HCT116 (cell line): ENCODE results near the gene CTBP2. TPM values are rescaled to one million over a fixed set of nuclear protein-coding genes. Genes with fewer than 3 reads are reported as not detected.

Experiments
- ATAC-seq: fragments of 200-7000 bp; cut with Tn5 transposase; 2 replicates; pipeline ENCODE4 v1.9.1; 2020; ENCODE audit warnings: mild to moderate bottlenecking, moderate library complexity
- BruUV-seq: library from RNA; stranded (reverse); fragments of 400-500 nt; replicated peaks from 2 replicates; lab custom pipeline; 2021; lab: Mats Ljungman, UMichigan
- CTCF ChIA-PET: fragments of 300-600 bp; sonication (Branson Sonifier 250); formaldehyde crosslinking; loops from one replicate; lab custom pipeline; 2021; ENCODE audit warnings: antibody characterized with exemption; lab: Charles Lee
- POLR2A ChIA-PET: fragments of 300-600, 350-600 bp; sonication (Branson Sonifier 250); formaldehyde crosslinking; loops from one replicate; lab custom pipeline; 2021; ENCODE audit warnings: antibody characterized with exemption; lab: Charles Lee
- RAD21 ChIA-PET, 2 experiments: fragments of 300-600 bp; sonication (Branson Sonifier 250); formaldehyde crosslinking; loops; one replicate each; lab custom pipeline; 2023; ENCODE audit warnings: low total read pairs in 2 of 2; ENCODE audit not compliant: uncharacterized antibody in 2 of 2, unreplicated experiment in 2 of 2, low non-redundant PET in 1 of 2; lab: Charles Lee
- DNase-seq: peaks from one replicate; pipeline ENCODE4 v3.0.0-alpha.2; 2010; ENCODE audit warnings: low read depth, low spot score
- H2AFZ ChIP-seq: fragments of 200-600 bp; shearing (Covaris generic), sonication (generic); 2 replicates; pipeline ENCODE4 v1.6.1; 2017; ENCODE audit warnings: low read depth, mixed run types, mixed read lengths, antibody characterized with exemption, low read length; ENCODE audit not compliant: poor library complexity, severe bottlenecking
- H3K27ac ChIP-seq: 2 replicates; pipeline ENCODE4 v1.5.1; 2012; ENCODE audit warnings: low read depth, low read length
- H3K27me3 ChIP-seq: fragments of 200-600 bp; sonication (generic); 2 replicates; pipeline ENCODE4 v1.6.1; 2016; ENCODE audit warnings: mixed run types, low read length, mixed read lengths; ENCODE audit not compliant: insufficient read depth
- H3K36me3 ChIP-seq, 2 experiments: fragments of 200-500 bp in 1 of 2; fragments of 200-600 bp in 1 of 2; sonication (Bioruptor generic) in 1 of 2; sonication (generic) in 1 of 2; 2 replicates each; pipeline versions ENCODE4 v1.5.1 to v1.6.1; 2014 to 2016; ENCODE audit warnings: low read length in 2 of 2, inconsistent platforms in 1 of 2, mixed read lengths in 1 of 2, mixed run types in 1 of 2; ENCODE audit not compliant: insufficient read depth in 2 of 2, control insufficient read depth in 1 of 2
- H3K4me1 ChIP-seq, 2 experiments: fragments of 200-600 bp in 1 of 2; sonication (generic) in 1 of 2; 2 replicates each; pipeline versions ENCODE4 v1.5.1 to v1.6.1; 2012 to 2017; ENCODE audit warnings: low read length in 2 of 2, inconsistent platforms in 1 of 2, mild to moderate bottlenecking in 1 of 2, mixed read lengths in 1 of 2, mixed run types in 1 of 2, moderate library complexity in 1 of 2; ENCODE audit not compliant: insufficient read depth in 2 of 2, control insufficient read depth in 1 of 2
- H3K4me2 ChIP-seq: fragments of 200-600 bp; sonication (generic); 2 replicates; pipeline ENCODE4 v1.6.1; 2017; ENCODE audit warnings: mixed run types, low read length, mixed read lengths
- H3K4me3 ChIP-seq, 2 experiments: fragments of 200-600 bp in 1 of 2; sonication (generic) in 1 of 2; replicated peaks in 1 of 2; 2 replicates each; pipeline ENCODE4 v1.5.1; 2011 to 2016; ENCODE audit warnings: low read length in 2 of 2, control low read depth in 1 of 2, low read depth in 1 of 2, mild to moderate bottlenecking in 1 of 2, mixed read lengths in 1 of 2, mixed run types in 1 of 2
- H3K79me2 ChIP-seq: fragments of 200-600 bp; sonication (generic); 2 replicates; pipeline ENCODE4 v1.6.1; 2017; ENCODE audit warnings: mild to moderate bottlenecking, mixed run types, low read length, moderate library complexity, mixed read lengths; ENCODE audit not compliant: insufficient read depth
- H3K9ac ChIP-seq: fragments of 200-600 bp; sonication (generic); 2 replicates; pipeline ENCODE4 v1.6.1; 2016; ENCODE audit warnings: low read length, mixed read lengths
- H3K9me2 ChIP-seq: fragments of 200-600 bp; sonication (generic), shearing (Covaris generic); 2 replicates; pipeline ENCODE4 v1.6.1; 2017; ENCODE audit warnings: mixed run types, mild to moderate bottlenecking, moderate library complexity; ENCODE audit not compliant: insufficient read depth
- H3K9me3 ChIP-seq, 2 experiments: fragments of 200-500 bp in 1 of 2; fragments of 200-600 bp in 1 of 2; sonication (Bioruptor generic) in 1 of 2; sonication (generic) in 1 of 2; 2 replicates each; pipeline ENCODE4 v1.6.1; 2014 to 2017; ENCODE audit warnings: low read length in 2 of 2, mixed read lengths in 2 of 2, inconsistent platforms in 1 of 2, low read depth in 1 of 2, mild to moderate bottlenecking in 1 of 2, mixed run types in 1 of 2, moderate library complexity in 1 of 2; ENCODE audit not compliant: control insufficient read depth in 1 of 2, insufficient read depth in 1 of 2
- H4K20me1 ChIP-seq: fragments of 200-600 bp; sonication (generic), shearing (Covaris generic); 2 replicates; pipeline ENCODE4 v1.6.1; 2017; ENCODE audit warnings: mixed run types, mild to moderate bottlenecking, moderate library complexity; ENCODE audit not compliant: insufficient read depth
- ELF1 ChIP-seq: IDR thresholded peaks from 2 replicates; pipeline ENCODE4 v1.6.1; 2012; ENCODE audit warnings: low read depth, borderline replicate concordance
- EZH2 ChIP-seq: fragments of 200-600 bp; sonication (generic); IDR thresholded peaks from 2 replicates; pipeline ENCODE4 v1.6.1; 2017; ENCODE audit warnings: antibody characterized with exemption, mixed run types
- EZH2phosphoT487 ChIP-seq: fragments of 200-600 bp; IDR thresholded peaks from 2 replicates; pipeline ENCODE4 v1.6.1; 2018; ENCODE audit warnings: antibody characterized with exemption, borderline replicate concordance
- POLR2AphosphoS5 ChIP-seq: IDR thresholded peaks from 2 replicates; pipeline ENCODE4 v1.6.1; 2011; ENCODE audit warnings: mild to moderate bottlenecking, low read depth, low read length, moderate library complexity
- RAD21 ChIP-seq: IDR thresholded peaks from 2 replicates; pipeline ENCODE4 v1.6.1; 2012; ENCODE audit warnings: low read depth, mild to moderate bottlenecking
- REST ChIP-seq: IDR thresholded peaks from 2 replicates; pipeline ENCODE4 v1.6.1; 2012; ENCODE audit warnings: low read depth
- SIN3A ChIP-seq: IDR thresholded peaks from 2 replicates; pipeline ENCODE4 v1.6.1; 2012; ENCODE audit warnings: low read depth
- SP1 ChIP-seq: IDR thresholded peaks from 2 replicates; pipeline ENCODE4 v1.6.1; 2012; ENCODE audit warnings: low read depth
- SRF ChIP-seq: IDR thresholded peaks from 2 replicates; pipeline ENCODE4 v1.6.1; 2012; ENCODE audit warnings: low read depth
- YY1 ChIP-seq: IDR thresholded peaks from 2 replicates; pipeline ENCODE4 v1.6.1; 2011; ENCODE audit warnings: low read length, low read depth, moderate library complexity, mild to moderate bottlenecking; ENCODE audit not compliant: insufficient replicate concordance; ENCODE audit errors: extremely low read depth
- ZBTB33 ChIP-seq: IDR thresholded peaks from 2 replicates; pipeline ENCODE4 v1.6.1; 2011; ENCODE audit warnings: mild to moderate bottlenecking, low read length, moderate library complexity; ENCODE audit not compliant: insufficient replicate concordance; ENCODE audit errors: extremely low read depth
- ZFX ChIP-seq: fragments of 450-650 bp; IDR thresholded peaks from 2 replicates; pipeline ENCODE4 v1.6.1; 2017
- intact Hi-C: fragments of 100-400 bp; cut with micrococcal nuclease; formaldehyde crosslinking; loops from 2 replicates; pipeline ENCODE4 v1.10.0; 2022
- total RNA-seq: library from RNA; stranded (reverse); gene quantifications from one replicate; pipeline ENCODE4 v1.2.1, GENCODE V29; 2021; ENCODE audit not compliant: unreplicated experiment

Gene CTBP2
- total RNA-seq, 1 experiment from 2014 or later, result 144 TPM

DNA sequence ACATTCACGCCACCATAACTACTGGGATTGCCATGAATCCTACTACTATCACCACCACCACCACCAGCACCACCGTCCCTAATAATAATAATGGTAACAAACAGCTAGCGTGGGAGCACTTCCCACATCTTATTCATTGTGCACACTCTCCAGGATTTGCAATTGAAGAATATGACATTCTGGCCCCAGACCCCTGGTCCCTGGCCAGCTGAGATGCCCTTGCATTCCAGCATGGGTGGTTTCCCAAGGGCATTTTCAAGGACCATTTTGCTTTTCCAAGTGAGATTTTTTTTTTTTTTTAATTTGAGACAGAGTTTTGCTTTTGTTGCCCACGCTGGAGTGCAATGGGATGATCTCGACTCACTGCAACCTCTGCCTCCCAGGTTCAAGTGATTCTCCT lies 14.7 kb downstream of the CTBP2 start:
- H3K27ac ChIP-seq, result peak overlapping the region; percentile 6; the same call in 1 of the 2 replicates
- H3K79me2 ChIP-seq, result peaks cover 100% of the 10 kb centered on the region
- H3K4me2 ChIP-seq, result peak overlapping the region; percentile 59
- no peak overlapping the region for H2AFZ ChIP-seq
- TF ChIP-seq EZH2, result no peak
- TF ChIP-seq YY1, result no peak
- TF ChIP-seq ELF1, result no peak
- H3K4me3 ChIP-seq, result peak overlapping the region in 1 of 2 experiments; percentile 5; a peak in 1 of 4 replicates
- POLR2A ChIA-PET, result no interaction called here
- H4K20me1 ChIP-seq, result peaks cover 12% of the 10 kb centered on the region; the same call in 1 of the 2 replicates
- intact Hi-C loops, result loop anchor here (1.0 to 5.0 kb wide), 5 partner anchors 24 to 153 kb away; no protein-coding TSS in a partner anchor
- H3K4me1 ChIP-seq, result peaks cover 48 to 69% of the 10 kb centered on the region in 2 experiments
- ATAC-seq, result no peak
- H3K9ac ChIP-seq, result 0 out of 2 replicates have a peak overlapping the region, but pooled peaks have one; percentile 3
- H3K27me3 ChIP-seq, result no peaks in the 10 kb centered on the region
- no TSS peak for BruUV-seq
- H3K36me3 ChIP-seq, result no peaks in the 10 kb centered on the region; a peak in 1 of 4 replicates
- no peak for DNase-seq
- RAD21 ChIA-PET, result interaction anchor here in 1 of 2 experiments (1.1 kb wide), 1 partner anchor 25 kb away, joined by 4 read pairs; no protein-coding TSS in a partner anchor
- CTCF ChIA-PET, result no interaction called here
- H3K9me3 ChIP-seq, result no peaks in the 10 kb centered on the region
- no peaks in the 10 kb centered on the region for H3K9me2 ChIP-seq

DNA sequence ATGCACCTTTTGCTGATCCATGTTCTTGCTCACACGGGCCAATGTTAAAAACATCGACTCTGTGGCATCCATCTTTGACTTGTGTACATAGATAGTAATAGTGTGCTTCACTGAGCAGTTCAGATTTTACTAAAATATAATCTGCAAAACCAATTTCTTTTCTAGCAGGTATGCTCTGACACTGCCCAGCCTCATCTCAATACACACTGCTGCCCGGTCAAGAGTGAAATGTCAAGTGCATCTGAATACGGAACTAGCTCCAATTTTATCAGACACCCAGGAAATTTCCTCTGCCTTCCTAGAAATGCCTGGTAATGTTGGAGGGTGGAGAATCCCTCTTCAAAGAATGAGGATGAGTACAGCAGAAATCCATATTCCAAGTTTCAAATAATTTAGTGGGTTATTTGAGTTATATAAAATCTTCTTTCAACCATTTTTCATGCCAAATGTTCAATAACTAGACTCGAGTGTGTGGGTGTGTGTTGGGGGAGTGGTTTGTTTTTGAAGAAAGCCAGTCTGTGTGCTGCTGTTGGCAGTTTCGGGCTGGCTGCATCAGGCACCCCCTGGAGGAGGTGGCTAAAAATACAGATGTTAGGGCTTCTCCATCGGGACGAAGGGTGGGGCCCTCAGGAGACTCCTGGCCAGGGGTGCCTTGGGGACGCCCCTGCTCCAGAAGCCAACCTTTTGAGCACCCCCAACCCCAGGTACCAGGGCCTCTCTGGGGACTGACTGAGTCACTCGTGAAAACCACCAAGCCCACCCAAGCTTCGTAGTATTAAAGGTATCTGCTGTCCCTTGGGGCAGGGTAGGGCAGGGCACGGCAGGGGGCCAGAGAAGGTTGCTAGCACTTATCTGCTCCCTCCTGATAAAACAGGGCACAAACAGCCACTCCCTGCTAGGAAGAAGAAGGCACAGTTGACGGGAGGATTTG lies 15.4 kb downstream of the CTBP2 start:
- H3K4me3 ChIP-seq, result peak overlapping the region in 1 of 2 experiments; percentile 5; a peak in 1 of 4 replicates
- H3K36me3 ChIP-seq, result no peaks in the 10 kb centered on the region; a peak in 1 of 4 replicates
- intact Hi-C loops, result loop anchor here (1.0 to 5.0 kb wide), 5 partner anchors 24 to 153 kb away; no protein-coding TSS in a partner anchor
- H3K79me2 ChIP-seq, result peaks cover 100% of the 10 kb centered on the region
- H3K4me1 ChIP-seq, result peaks cover 45 to 62% of the 10 kb centered on the region in 2 experiments
- BruUV-seq, result no TSS peak
- H3K9me3 ChIP-seq, result no peaks in the 10 kb centered on the region
- DNase-seq, result peak; percentile 61
- peak overlapping the region; percentile 59 for H3K4me2 ChIP-seq
- no peaks in the 10 kb centered on the region for H3K27me3 ChIP-seq
- peaks cover 12% of the 10 kb centered on the region; the same call in 1 of the 2 replicates for H4K20me1 ChIP-seq
- CTCF ChIA-PET, result no interaction called here
- RAD21 ChIA-PET, result interaction anchor here in 1 of 2 experiments (1.1 kb wide), 1 partner anchor 24 kb away, joined by 4 read pairs; no protein-coding TSS in a partner anchor
- H3K9ac ChIP-seq, result peak overlapping the region; percentile 3; the same call in 1 of the 2 replicates
- H3K27ac ChIP-seq, result peak overlapping the region; percentile 6; the same call in 1 of the 2 replicates
- H3K9me2 ChIP-seq, result no peaks in the 10 kb centered on the region
- ATAC-seq, result peak; percentile 93
- no peak overlapping the region for H2AFZ ChIP-seq
- POLR2A ChIA-PET, result no interaction called here
- TF ChIP-seq REST (no peak), RAD21 (peak; percentile 80), EZH2phosphoT487 (no peak), ZFX (no peak), SP1 (no peak), POLR2AphosphoS5 (no peak), SIN3A (no peak), EZH2 (no peak), SRF (no peak), ZBTB33 (no peak)
